Kidney (tissue), 14 donors: Measurements from ENCODE around the gene CABP7. TPM values are rescaled to one million over a fixed set of nuclear protein-coding genes. Genes with fewer than 3 reads are reported as not detected.

Experiments used
- DNase-seq, 5 donors: peaks; one replicate each; pipeline ENCODE4 v3.0.0-alpha.2; 2013 to 2020
- FAIRE-seq: peaks from 2 replicates; lab custom pipeline; 2012; peaks lifted over from hg19 to GRCh38; lab: Jason Lieb, UNC
- H3K27ac ChIP-seq, 2 donors: one replicate each; pipeline ENCODE4 v1.7.0; 2013; ENCODE audit warnings: low read depth in 2 of 2, low read length in 2 of 2, inconsistent platforms in 1 of 2
- H3K27me3 ChIP-seq: one replicate; pipeline ENCODE4 v1.7.1; 2013; ENCODE audit warnings: low read length, inconsistent platforms; ENCODE audit not compliant: control insufficient read depth, insufficient read depth
- H3K36me3 ChIP-seq, 3 donors: one replicate each; pipeline versions ENCODE4 v1.7.0 to v1.7.1; 2013; ENCODE audit warnings: low read length in 3 of 3, control low read depth in 1 of 3, inconsistent platforms in 1 of 3; ENCODE audit not compliant: insufficient read depth in 3 of 3, control insufficient read depth in 2 of 3
- H3K4me1 ChIP-seq, 3 donors: one replicate each; pipeline versions ENCODE4 v1.7.0 to v1.7.1; 2013; ENCODE audit warnings: low read length in 3 of 3, inconsistent platforms in 1 of 3, low read depth in 1 of 3; ENCODE audit not compliant: control insufficient read depth in 2 of 3, insufficient read depth in 2 of 3
- H3K4me3 ChIP-seq, 3 donors: one replicate each; pipeline versions ENCODE4 v1.7.0 to v1.8.1; 2013; ENCODE audit warnings: low read length in 3 of 3, control low read depth in 1 of 3, inconsistent platforms in 1 of 3
- H3K9ac ChIP-seq, 3 donors: one replicate each; pipeline versions ENCODE4 v1.7.0 to v1.7.1; 2013; ENCODE audit warnings: low read length in 3 of 3, control low read depth in 1 of 3, inconsistent platforms in 1 of 3
- H3K9me3 ChIP-seq, 3 donors: one replicate each; pipeline versions ENCODE4 v1.7.0 to v1.7.1; 2013; ENCODE audit warnings: low read length in 3 of 3, control low read depth in 1 of 3, inconsistent platforms in 1 of 3; ENCODE audit not compliant: control insufficient read depth in 2 of 3, insufficient read depth in 1 of 3
- CTCF ChIP-seq: IDR thresholded peaks from 3 replicates; pipeline ENCODE4 v1.5.1; 2012; ENCODE audit warnings: mild to moderate bottlenecking, moderate library complexity, borderline replicate concordance; ENCODE audit not compliant: insufficient read depth; ENCODE audit errors: extremely low read depth
- intact Hi-C: fragments of 100-400 bp; cut with DNase I; formaldehyde crosslinking; loops from one replicate; pipeline ENCODE4 v1.11.1; 2022
- polyA plus RNA-seq: library from polyadenylated mRNA; stranded (reverse); fragments of 350-450 nt; fragmentation: Illumina TruSeq; extraction: RNeasy Lipid Tissue Mini Kit (QIAGEN cat#74804); gene quantifications from one replicate; pipeline ENCODE4 v1.2.3, GENCODE V29; 2014; ENCODE audit warnings: low read depth, low replicate concordance; ENCODE audit not compliant: insufficient read depth
- total RNA-seq: library from RNA; stranded (reverse); fragmentation: NEBNext Ultra II Directional; extraction: Animal tissue kit (Norgen Biotek cat#: 25700); gene quantifications from one replicate; pipeline ENCODE4 v1.2.1, GENCODE V29; 2021
- donor health status: control.
- donor health status: control.
- donor health status: control.
- donor health status: control.
- donor health status: control.
- donor health status: DM: yes; HTN: yes; CAD: no.
- donor health status: Normal renal cell carcinoma (clear cell type).

CABP7 gene
- total and polyA plus RNA-seq, 2 donors from 2014 or later = 0.06 TPM; not detected in 1

GRCh38 chr22:29695129-29695926 is 24.5 kb upstream of the CABP7 start:
- intact Hi-C loops = no loop called here
- peaks cover 0 to 10% (median 4%) of the 10 kb centered on the region in 3 donors for H3K36me3 ChIP-seq
- no peak overlapping the region for H3K9ac ChIP-seq
- no peaks in the 10 kb centered on the region for H3K27me3 ChIP-seq
- no peak for TF ChIP-seq CTCF
- H3K27ac ChIP-seq = no peak overlapping the region
- no peaks in the 10 kb centered on the region for H3K9me3 ChIP-seq
- no peak overlapping the region for H3K4me3 ChIP-seq
- FAIRE-seq = no peak
- DNase-seq = no peak
- H3K4me1 ChIP-seq = no peaks in the 10 kb centered on the region

GRCh38 chr22:29697853-29698598 is 21.8 kb upstream of the CABP7 start:
- no peak for FAIRE-seq
- no peaks in the 10 kb centered on the region for H3K27me3 ChIP-seq
- H3K27ac ChIP-seq = no peak overlapping the region
- TF ChIP-seq CTCF = no peak
- no peak overlapping the region for H3K9ac ChIP-seq
- DNase-seq = no peak
- H3K36me3 ChIP-seq = peaks cover 0 to 5% (median 2%) of the 10 kb centered on the region in 3 donors
- no peak overlapping the region for H3K4me3 ChIP-seq
- H3K9me3 ChIP-seq = no peaks in the 10 kb centered on the region
- peaks cover 0 to 4% (median 0%) of the 10 kb centered on the region in 3 donors for H3K4me1 ChIP-seq
- intact Hi-C loops = no loop called here

GRCh38 chr22:29700206-29700899 is 19.4 kb upstream of the CABP7 start:
- FAIRE-seq (no peak), DNase-seq (peak in 1 of 5 donors; percentile 60)
- intact Hi-C loops = no loop called here
- H3K27me3 ChIP-seq = no peaks in the 10 kb centered on the region
- no peak for TF ChIP-seq CTCF
- peaks cover 0 to 6% (median 0%) of the 10 kb centered on the region in 3 donors for H3K4me1 ChIP-seq
- no peaks in the 10 kb centered on the region for H3K9me3 ChIP-seq
- H3K4me3 ChIP-seq = no peak overlapping the region
- no peak overlapping the region for H3K27ac ChIP-seq
- H3K9ac ChIP-seq = no peak overlapping the region
- H3K36me3 ChIP-seq = no peaks in the 10 kb centered on the region
